T-helper 9 cell (primary cell): ENCODE data around the gene PLCG2.
"Not testable (repeated sequence)": the region's sequence is repeated elsewhere in the genome, so short reads cannot be mapped to it uniquely, and the experiment has no call there.

Source experiments
- DNase-seq: peaks from one replicate; pipeline ENCODE4 v3.0.0-alpha.2; 2020

Gene PLCG2

DNA sequence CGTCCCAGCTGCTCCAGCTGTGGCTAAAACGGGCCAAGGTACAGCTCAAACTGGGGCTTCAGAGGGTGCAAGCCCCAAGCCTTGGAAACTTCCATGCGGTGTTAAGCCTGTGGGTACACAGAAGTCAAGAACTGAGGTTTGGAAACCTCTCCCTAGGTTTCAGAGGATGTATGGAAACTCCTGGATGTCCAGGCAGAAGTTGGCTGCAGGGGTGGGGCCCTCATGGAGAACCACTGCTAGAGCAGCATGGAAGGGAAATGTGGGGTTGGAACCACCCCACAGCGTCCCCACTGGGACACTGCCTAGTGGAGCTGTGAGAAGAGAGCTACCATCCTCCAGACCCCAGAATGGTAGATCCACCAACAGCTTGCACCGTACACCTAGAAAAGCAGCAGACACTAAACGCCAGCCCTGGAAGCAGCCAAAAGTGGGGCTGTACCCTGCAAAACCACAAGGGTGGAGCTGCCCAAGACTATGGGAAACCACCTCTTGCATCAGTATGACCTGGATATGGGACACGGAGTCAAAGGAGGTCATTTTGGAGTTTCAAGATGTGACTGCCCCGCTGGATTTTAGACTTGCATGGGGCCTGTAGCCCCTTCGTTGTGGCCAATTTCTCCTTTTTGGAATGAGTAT, 230.0 kb downstream of the PLCG2 start:
- no peak for DNase-seq

DNA sequence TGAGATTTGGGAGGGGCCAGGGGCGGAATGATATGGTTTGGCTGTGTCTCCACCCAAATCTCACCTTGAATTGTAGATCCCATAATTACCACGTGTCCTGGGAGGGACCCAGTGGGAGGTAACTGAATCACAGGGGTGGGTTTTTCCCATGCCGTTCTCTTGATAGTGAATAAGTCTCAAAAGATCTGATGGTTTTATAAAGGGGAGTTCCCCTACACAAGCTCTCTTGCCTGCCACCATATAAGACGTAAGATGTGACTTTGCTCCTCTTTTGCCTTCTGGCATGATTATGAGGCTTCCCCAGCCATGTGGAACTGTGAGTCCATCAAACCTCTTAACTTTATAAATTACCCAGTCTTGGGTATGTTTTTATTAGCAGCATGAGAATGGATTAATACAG, 230.7 kb downstream of the PLCG2 start:
- DNase-seq, result not testable (repeated sequence)

DNA sequence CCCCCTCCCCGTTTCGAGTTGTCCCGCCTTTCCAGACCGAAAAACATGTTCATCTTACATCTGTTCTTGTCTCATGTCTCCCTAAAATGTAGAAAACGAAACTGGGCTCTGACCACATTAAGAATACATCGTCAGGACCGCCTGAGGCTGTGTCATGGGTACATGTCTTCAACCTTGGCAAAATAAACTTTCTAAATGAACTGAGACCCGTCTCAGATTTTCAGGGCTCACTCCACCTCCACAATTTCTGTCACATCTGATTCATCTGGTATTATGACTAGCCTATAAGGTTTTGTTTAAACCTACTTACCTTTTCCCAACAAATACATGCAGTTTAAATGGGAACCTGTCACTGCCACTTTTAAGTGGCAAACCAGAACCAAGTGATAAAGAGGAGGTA, 231.6 kb downstream of the PLCG2 start:
- DNase-seq, result no peak

DNA sequence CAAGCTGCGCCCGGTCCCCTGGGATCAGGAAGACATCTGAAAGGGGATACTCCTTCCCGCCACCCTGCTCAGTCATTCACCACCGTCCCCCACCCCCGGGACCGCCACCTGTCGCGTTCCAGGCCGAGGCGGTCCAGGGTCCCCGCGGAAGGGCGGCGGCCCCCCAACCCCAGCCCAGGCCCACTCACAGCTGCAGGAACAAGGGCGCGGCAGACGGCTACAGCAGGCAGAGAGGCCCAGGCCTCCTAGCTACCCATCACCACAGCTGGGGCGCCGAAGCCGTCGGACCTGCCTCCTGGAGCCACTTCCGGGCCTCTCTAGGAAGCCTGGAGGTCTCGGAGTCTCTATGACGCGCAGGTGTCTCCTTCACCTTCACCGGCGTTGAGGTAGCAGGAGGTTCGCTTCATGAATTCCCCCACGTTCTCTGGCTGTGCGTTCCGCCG, 232.1 kb downstream of the PLCG2 start, which contains the start of gene SDR42E1:
TSS of gene SDR42E1 (minus strand) at position 272 of the 443 bp plus-strand sequence. CDS start 10,612 bp downstream, outside the sequence.
- peak; percentile 29 for DNase-seq
